ENCODE results near the gene NOS1AP. TPM values are rescaled to one million over a fixed set of nuclear protein-coding genes. Genes with fewer than 3 reads are reported as not detected.

The NOS1AP gene
- total and polyA plus RNA-seq, 9 of the 15 experiments (the other 6 are each of a cell fraction or from before 2014, with no cell fraction given): 0.07 to 1.5 (median 0.22) TPM

- Histone ChIP-seq H3K4me1 (replicated peaks in 1 of 2; ENCODE audit: control insufficient read depth in 2 of 2, insufficient read depth in 2 of 2, low read length in 2 of 2) (no peaks in the 10 kb centered on the region), H3K9me3 (replicated peaks; ENCODE audit: control insufficient read depth, insufficient read depth, low read depth, low read length) (no peaks in the 10 kb centered on the region), H3K27me3 (ENCODE audit: control insufficient read depth in 2 of 2, insufficient read depth in 2 of 2, low read length in 2 of 2) (peaks cover 9 to 19% of the 10 kb centered on the region in 2 experiments), H3K79me2 (ENCODE audit: control insufficient read depth, insufficient read depth, low read length) (no peaks in the 10 kb centered on the region), H3K9ac (ENCODE audit: insufficient read depth in 1 of 2, low read depth in 2 of 2, low read length in 2 of 2) (no peak overlapping the region), H3K36me3 (ENCODE audit: control insufficient read depth, insufficient read depth, low read length) (no peaks in the 10 kb centered on the region), H3K27ac (ENCODE audit: extremely low read depth, low read depth, low read length) (no peak overlapping the region), H3K4me3 (no peak overlapping the region), H4K20me1 (replicated peaks; ENCODE audit: control insufficient read depth, insufficient read depth, low read length) (no peaks in the 10 kb centered on the region), H2AFZ (ENCODE audit: low read depth, low read length) (no peak overlapping the region), H3K9me1 (ENCODE audit: control insufficient read depth, insufficient read depth, low read length) (no peaks in the 10 kb centered on the region), H3K4me2 (ENCODE audit: insufficient read depth, low read length) (no peak overlapping the region)
- intact Hi-C loops (cut with micrococcal nuclease) (no loop called here), in situ Hi-C loops (cut with MboI) (no loop called here)
- CTCF ChIA-PET (ENCODE audit: low intra/inter-chr PET ratio): no interaction called here
- no TSS peak for BruUV-seq (replicated peaks)
- TF ChIP-seq FOXK2 (conservative IDR thresholded peaks at IDR 0.05 in 1 of 2, IDR thresholded peaks at IDR 0.05 in 1 of 2; ENCODE audit: low read depth in 2 of 2): no peak
- no peak for TF ChIP-seq GABPB2 (CRISPR knock-in tag; conservative IDR thresholded peaks at IDR 0.05)
- no peak for TF ChIP-seq GABPA (tag; conservative IDR thresholded peaks at IDR 0.05; ENCODE audit: low read depth)
- TF ChIP-seq ZNF12 (CRISPR knock-in tag; IDR thresholded peaks at IDR 0.05): no peak
- no peak for TF ChIP-seq SPI1 (IDR thresholded peaks at IDR 0.05; ENCODE audit: borderline replicate concordance, low read depth, low read length)
- no peak for TF ChIP-seq CTBP1 (IDR thresholded peaks at IDR 0.05; ENCODE audit: borderline replicate concordance)
- no peak for TF ChIP-seq SREBF2 (CRISPR knock-in tag; IDR thresholded peaks at IDR 0.05)
- no peak for TF ChIP-seq SMAD1 (IDR thresholded peaks at IDR 0.05; ENCODE audit: low read depth, low read length, partially characterized antibody)
- no peak for TF ChIP-seq SP1 (CRISPR knock-in tag; IDR thresholded peaks at IDR 0.05)
- no peak for TF ChIP-seq ATF6 (CRISPR knock-in tag; IDR thresholded peaks at IDR 0.05)
- TF ChIP-seq KDM2B (CRISPR knock-in tag; IDR thresholded peaks at IDR 0.05): no peak
- no peak for FAIRE-seq
- no peak for ATAC-seq
- POLR2A ChIA-PET: interaction anchor here (0.8 kb wide), 1 partner anchor 22 kb away, joined by 3 read pairs; no protein-coding TSS in a partner anchor
- WGBS (ENCODE audit: insufficient coverage, low coverage, missing lambda C conversion rate): 3% methylated on average over 4 of the region's 4 CpGs
- DNase-seq (ENCODE audit: extremely low read depth in 1 of 4, low spot score in 3 of 4): no peak
Measured at GRCh38 chr1:162111572-162111971, 42.1 kb downstream of the NOS1AP start.
